Measurements from ENCODE around the gene LYPD8. TPM values are rescaled to one million over a fixed set of nuclear protein-coding genes. Genes with fewer than 3 reads are reported as not detected.

The LYPD8 gene
- total and polyA plus RNA-seq, 2 donors from 2014 or later = 0.92 to 3.2 TPM

DNA sequence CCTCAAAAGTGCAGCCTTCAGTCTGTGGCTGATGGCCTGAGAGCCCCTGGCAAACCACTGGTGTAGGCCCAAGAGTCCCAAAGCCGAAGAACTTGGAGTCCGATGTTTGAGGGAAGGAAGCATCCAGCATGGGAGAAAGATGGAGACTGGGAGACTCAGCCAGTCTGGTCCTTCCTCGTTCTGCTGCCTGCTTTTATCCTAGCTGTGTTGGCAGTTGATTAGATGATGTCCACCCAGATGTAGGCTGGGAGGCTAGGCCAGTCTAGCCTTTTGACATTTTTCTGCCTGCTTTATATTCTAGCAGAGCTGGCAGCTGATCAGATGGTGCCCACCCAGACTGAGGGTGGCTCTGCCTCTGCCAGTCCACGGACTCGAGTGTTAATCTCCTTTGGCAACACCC is 1.1 kb upstream of the LYPD8 start:
- TF ChIP-seq, protein P1, sequence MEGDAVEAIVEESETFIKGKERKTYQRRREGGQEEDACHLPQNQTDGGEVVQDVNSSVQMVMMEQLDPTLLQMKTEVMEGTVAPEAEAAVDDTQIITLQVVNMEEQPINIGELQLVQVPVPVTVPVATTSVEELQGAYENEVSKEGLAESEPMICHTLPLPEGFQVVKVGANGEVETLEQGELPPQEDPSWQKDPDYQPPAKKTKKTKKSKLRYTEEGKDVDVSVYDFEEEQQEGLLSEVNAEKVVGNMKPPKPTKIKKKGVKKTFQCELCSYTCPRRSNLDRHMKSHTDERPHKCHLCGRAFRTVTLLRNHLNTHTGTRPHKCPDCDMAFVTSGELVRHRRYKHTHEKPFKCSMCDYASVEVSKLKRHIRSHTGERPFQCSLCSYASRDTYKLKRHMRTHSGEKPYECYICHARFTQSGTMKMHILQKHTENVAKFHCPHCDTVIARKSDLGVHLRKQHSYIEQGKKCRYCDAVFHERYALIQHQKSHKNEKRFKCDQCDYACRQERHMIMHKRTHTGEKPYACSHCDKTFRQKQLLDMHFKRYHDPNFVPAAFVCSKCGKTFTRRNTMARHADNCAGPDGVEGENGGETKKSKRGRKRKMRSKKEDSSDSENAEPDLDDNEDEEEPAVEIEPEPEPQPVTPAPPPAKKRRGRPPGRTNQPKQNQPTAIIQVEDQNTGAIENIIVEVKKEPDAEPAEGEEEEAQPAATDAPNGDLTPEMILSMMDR (IDR thresholded peaks at IDR 0.05; ENCODE audit: borderline replicate concordance, extremely low read depth, insufficient read depth) = no peak
- Histone ChIP-seq H3K27ac (ENCODE audit: low read depth in 2 of 2, low read length in 2 of 2) (no peak overlapping the region), H3K36me3 (ENCODE audit: control insufficient read depth in 2 of 3, insufficient read depth in 3 of 3, low read length in 3 of 3) (no peaks in the 10 kb centered on the region), H3K27me3 (ENCODE audit: control insufficient read depth, insufficient read depth, low read length) (no peaks in the 10 kb centered on the region), H3K4me1 (ENCODE audit: control insufficient read depth in 2 of 3, insufficient read depth in 2 of 3, low read depth in 1 of 3, low read length in 3 of 3) (peaks cover 0 to 13% (median 3%) of the 10 kb centered on the region in 3 donors), H3K9me3 (ENCODE audit: control insufficient read depth in 2 of 3, insufficient read depth in 1 of 3, low read length in 3 of 3) (peaks cover 0 to 11% (median 5%) of the 10 kb centered on the region in 3 donors), H3K4me3 (ENCODE audit: low read length in 3 of 3) (no peak overlapping the region), H3K9ac (ENCODE audit: low read length in 3 of 3) (no peak overlapping the region)
- intact Hi-C loops (cut with DNase I) = no loop called here
- FAIRE-seq (no peak), DNase-seq (no peak)

- Histone ChIP-seq H3K9ac (ENCODE audit: low read length in 3 of 3) (no peak overlapping the region), H3K4me3 (ENCODE audit: low read length in 3 of 3) (no peak overlapping the region), H3K9me3 (ENCODE audit: control insufficient read depth in 2 of 3, insufficient read depth in 1 of 3, low read length in 3 of 3) (peaks cover 0 to 11% (median 5%) of the 10 kb centered on the region in 3 donors), H3K27me3 (ENCODE audit: control insufficient read depth, insufficient read depth, low read length) (no peaks in the 10 kb centered on the region), H3K4me1 (ENCODE audit: control insufficient read depth in 2 of 3, insufficient read depth in 2 of 3, low read depth in 1 of 3, low read length in 3 of 3) (peaks cover 0 to 13% (median 3%) of the 10 kb centered on the region in 3 donors), H3K27ac (ENCODE audit: low read depth in 2 of 2, low read length in 2 of 2) (no peak overlapping the region), H3K36me3 (ENCODE audit: control insufficient read depth in 2 of 3, insufficient read depth in 3 of 3, low read length in 3 of 3) (no peaks in the 10 kb centered on the region)
- intact Hi-C loops (cut with DNase I) = no loop called here
- DNase-seq (no peak), FAIRE-seq (no peak)
- TF ChIP-seq, protein P1 (IDR thresholded peaks at IDR 0.05; ENCODE audit: borderline replicate concordance, extremely low read depth, insufficient read depth) = no peak
Measured at GRCh38 chr1:248756151-248756550, 592 bp upstream of the LYPD8 start.

DNA sequence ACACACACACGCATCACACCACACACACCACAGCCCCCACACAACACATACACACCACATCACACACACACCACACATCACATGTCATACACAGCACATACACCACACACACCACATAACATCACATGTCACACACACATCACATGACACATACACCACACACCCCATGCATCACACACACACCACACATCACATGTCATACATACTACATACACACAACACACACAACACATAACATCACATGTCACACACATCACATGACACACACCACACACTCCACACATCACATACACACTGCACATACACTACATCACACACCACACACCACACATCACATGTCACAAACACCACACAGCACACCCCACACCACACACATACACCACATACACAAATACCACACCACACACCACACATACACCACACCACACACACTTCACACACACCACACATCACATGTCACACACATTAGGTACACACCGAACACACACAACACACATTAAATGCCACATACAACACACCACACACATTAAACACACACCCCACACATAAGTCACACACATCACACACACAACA is 1.8 kb downstream of the LYPD8 start:
- no peak for FAIRE-seq
- Histone ChIP-seq H3K4me3 (ENCODE audit: low read length in 3 of 3) (peak overlapping the region in 1 of 3 donors; percentile 3), H3K9ac (ENCODE audit: low read length in 3 of 3) (no peak overlapping the region), H3K9me3 (ENCODE audit: control insufficient read depth in 2 of 3, insufficient read depth in 1 of 3, low read length in 3 of 3) (peaks cover 0 to 11% (median 0%) of the 10 kb centered on the region in 3 donors), H3K4me1 (ENCODE audit: control insufficient read depth in 2 of 3, insufficient read depth in 2 of 3, low read depth in 1 of 3, low read length in 3 of 3) (peaks cover 0 to 13% (median 3%) of the 10 kb centered on the region in 3 donors), H3K27me3 (ENCODE audit: control insufficient read depth, insufficient read depth, low read length) (no peaks in the 10 kb centered on the region), H3K27ac (ENCODE audit: low read depth in 2 of 2, low read length in 2 of 2) (no peak overlapping the region), H3K36me3 (ENCODE audit: control insufficient read depth in 2 of 3, insufficient read depth in 3 of 3, low read length in 3 of 3) (no peaks in the 10 kb centered on the region)
- intact Hi-C loops (cut with DNase I) = no loop called here
- TF ChIP-seq, protein P1 (IDR thresholded peaks at IDR 0.05; ENCODE audit: borderline replicate concordance, extremely low read depth, insufficient read depth) = no peak
- DNase-seq = no peak

Data from kidney (tissue), 14 donors.